SK-N-SH (cell line): ENCODE data around the gene CPNE4. TPM values are rescaled to one million over a fixed set of nuclear protein-coding genes. Genes with fewer than 3 reads are reported as not detected.

ENCODE experiments used
- CTCF ChIA-PET: fragments of 300-600, 350-600 bp; formaldehyde crosslinking; extraction: SDS; loops from one replicate; lab custom pipeline; 2021; lab: Yijun Ruan, JAX
- POLR2A ChIA-PET: fragments of 350-600 bp; sonication (Branson Sonifier 250); formaldehyde crosslinking; extraction: SDS; loops from one replicate; lab custom pipeline; 2020; ENCODE audit warnings: antibody characterized with exemption, inconsistent platforms; lab: Yijun Ruan, JAX
- DNase-seq: peaks from one replicate; pipeline ENCODE4 v3.0.0; 2012
- H2AFZ ChIP-seq: fragments of 200-600 bp; sonication (generic); 2 replicates; pipeline ENCODE4 v1.8.1; 2016; ENCODE audit warnings: antibody characterized with exemption, mild to moderate bottlenecking, low read depth
- H3F3A ChIP-seq: fragments of 200-600 bp; sonication (generic); replicated peaks from 2 replicates; pipeline ENCODE3; 2016; ENCODE audit warnings: antibody characterized with exemption, mild to moderate bottlenecking; ENCODE audit not compliant: insufficient read depth
- H3K27ac ChIP-seq, 2 experiments: fragments of 200-500 bp in 1 of 2; fragments of 200-600 bp in 1 of 2; sonication (Bioruptor generic) in 1 of 2; sonication (generic), shearing (Covaris generic) in 1 of 2; 2 replicates each; pipeline versions ENCODE4 v1.5.1 to v1.6.1; 2014 to 2016; ENCODE audit warnings: low read depth in 2 of 2, inconsistent platforms in 1 of 2, low read length in 1 of 2, mild to moderate bottlenecking in 1 of 2, mixed read lengths in 1 of 2
- H3K27me3 ChIP-seq: fragments of 200-600 bp; sonication (generic), shearing (Covaris generic); 2 replicates; pipeline ENCODE4 v1.6.1; 2016; ENCODE audit warnings: mixed run types; ENCODE audit not compliant: insufficient read depth
- H3K36me3 ChIP-seq, 2 experiments: fragments of 200-500 bp in 1 of 2; fragments of 200-600 bp in 1 of 2; sonication (Bioruptor generic) in 1 of 2; sonication (generic) in 1 of 2; replicated peaks in 1 of 2; 2 replicates each; pipeline versions ENCODE3 to v1.5.1; 2014 to 2016; ENCODE audit warnings: low read length in 1 of 2, mild to moderate bottlenecking in 1 of 2; ENCODE audit not compliant: insufficient read depth in 2 of 2, control insufficient read depth in 1 of 2
- H3K4me1 ChIP-seq, 2 experiments: fragments of 200-500 bp in 1 of 2; fragments of 200-600 bp in 1 of 2; sonication (Bioruptor generic) in 1 of 2; sonication (generic), shearing (Covaris generic) in 1 of 2; 2 replicates each; pipeline versions ENCODE4 v1.5.1 to v1.6.1; 2014 to 2016; ENCODE audit warnings: low read depth in 1 of 2, low read length in 1 of 2, mixed run types in 1 of 2; ENCODE audit not compliant: insufficient read depth in 2 of 2, control insufficient read depth in 1 of 2
- H3K4me2 ChIP-seq: fragments of 200-600 bp; sonication (generic), shearing (Covaris generic); 2 replicates; pipeline ENCODE4 v1.6.1; 2017; ENCODE audit warnings: mixed run types
- H3K4me3 ChIP-seq, 2 experiments: fragments of 200-500 bp in 1 of 2; fragments of 200-600 bp in 1 of 2; sonication (Bioruptor generic) in 1 of 2; sonication (generic), shearing (Covaris generic) in 1 of 2; 2 replicates each; pipeline versions ENCODE4 v1.5.1 to v1.8.1; 2014 to 2016; ENCODE audit warnings: low read depth in 2 of 2, inconsistent platforms in 1 of 2, low read length in 1 of 2, mild to moderate bottlenecking in 1 of 2, mixed read lengths in 1 of 2, moderate library complexity in 1 of 2
- H3K79me2 ChIP-seq: fragments of 200-600 bp; sonication (generic); 2 replicates; pipeline ENCODE4 v1.8.1; 2017; ENCODE audit warnings: mild to moderate bottlenecking; ENCODE audit not compliant: insufficient read depth
- H3K9ac ChIP-seq: fragments of 200-600 bp; sonication (generic); 2 replicates; pipeline ENCODE4 v1.6.1; 2017; ENCODE audit warnings: mixed run types
- H3K9me2 ChIP-seq: fragments of 200-600 bp; sonication (generic); 2 replicates; pipeline ENCODE4 v1.6.1; 2017; ENCODE audit warnings: mixed run types
- H3K9me3 ChIP-seq: fragments of 200-600 bp; sonication (generic); 2 replicates; pipeline ENCODE4 v1.6.1; 2017; ENCODE audit warnings: mixed run types, mild to moderate bottlenecking, moderate library complexity
- H4K20me1 ChIP-seq: fragments of 200-600 bp; sonication (generic); 2 replicates; pipeline ENCODE4 v1.6.1; 2017; ENCODE audit warnings: mild to moderate bottlenecking, mixed run types; ENCODE audit not compliant: insufficient read depth
- CHD2 ChIP-seq: fragments of 150-350 bp; IDR thresholded peaks from 2 replicates; pipeline ENCODE4 v1.6.1; 2018; ENCODE audit warnings: low read length; ENCODE audit not compliant: partially characterized antibody
- CTCF ChIP-seq: fragments of 200-600 bp; sonication (generic); IDR thresholded peaks from 2 replicates; pipeline ENCODE4 v1.6.1; 2017; ENCODE audit warnings: antibody characterized with exemption, mild to moderate bottlenecking, moderate library complexity
- ELF1 ChIP-seq: IDR thresholded peaks from 2 replicates; pipeline ENCODE4 v1.4.0; 2012
- FOSL2 ChIP-seq: IDR thresholded peaks from 2 replicates; pipeline ENCODE4 v1.4.0; 2012; ENCODE audit warnings: low read depth, mild to moderate bottlenecking, moderate library complexity, borderline replicate concordance
- FOXJ3 ChIP-seq: sonication (generic); formaldehyde crosslinking; IDR thresholded peaks from 2 replicates; pipeline ENCODE4 v1.5.1; 2020; ENCODE audit warnings: mild to moderate bottlenecking, missing genetic modification reagents
- FOXM1 ChIP-seq: IDR thresholded peaks from 2 replicates; pipeline ENCODE4 v1.4.0; 2012; ENCODE audit warnings: low read depth, mild to moderate bottlenecking
- GABPA ChIP-seq: IDR thresholded peaks from 2 replicates; pipeline ENCODE4 v1.4.0; 2012; ENCODE audit warnings: low read depth, mild to moderate bottlenecking
- GATA2 ChIP-seq: sonication (generic); formaldehyde crosslinking; IDR thresholded peaks from 2 replicates; pipeline ENCODE4 v1.5.0; 2020; ENCODE audit warnings: mild to moderate bottlenecking, missing genetic modification reagents
- MEF2A ChIP-seq: IDR thresholded peaks from 2 replicates; pipeline ENCODE4 v1.4.0; 2012; ENCODE audit warnings: low read depth, borderline replicate concordance
- MXI1 ChIP-seq: IDR thresholded peaks from 2 replicates; pipeline ENCODE4 v1.6.1; 2012; ENCODE audit warnings: mild to moderate bottlenecking, low read depth, low read length, improper control_type of control experiment
- POLR2AphosphoS5 ChIP-seq: IDR thresholded peaks from 2 replicates; pipeline ENCODE4 v1.6.1; 2012; ENCODE audit warnings: low read depth, low read length
- RCOR1 ChIP-seq: fragments of 150-350 bp; IDR thresholded peaks from 2 replicates; pipeline ENCODE4 v1.6.1; 2017; ENCODE audit warnings: antibody characterized with exemption, low read length
- SMC3 ChIP-seq: IDR thresholded peaks from 2 replicates; pipeline ENCODE4 v1.6.1; 2012; ENCODE audit warnings: low read depth, low read length, improper control_type of control experiment
- TCF12 ChIP-seq: IDR thresholded peaks from 2 replicates; pipeline ENCODE4 v1.4.0; 2012
- USF2 ChIP-seq: fragments of 150-350 bp; IDR thresholded peaks from 2 replicates; pipeline ENCODE4 v1.6.1; 2017; ENCODE audit warnings: antibody characterized with exemption, low read length, low read depth, borderline replicate concordance
- YY1 ChIP-seq: IDR thresholded peaks from 2 replicates; pipeline ENCODE4 v1.4.0; 2012; ENCODE audit warnings: low read depth, mild to moderate bottlenecking
- ZBTB33 ChIP-seq: IDR thresholded peaks from 2 replicates; pipeline ENCODE4 v1.4.0; 2012; ENCODE audit warnings: low read depth, borderline replicate concordance
- WGBS: methylation state at CpG from one replicate; pipeline ENCODE4 v1.1.6; 2017; ENCODE audit warnings: low lambda C conversion rate; 5-methylcytosine and 5-hydroxymethylcytosine counted together
- polyA plus RNA-seq, 3 experiments: library from polyadenylated mRNA; depleted of rRNA; stranded (reverse); fragments of >200 nt; gene quantifications; 2 replicates each; pipeline ENCODE4 v1.2.3, GENCODE V29; 2012
- TF ChIP-seq, protein P1 (sequence below): IDR thresholded peaks from 2 replicates; pipeline ENCODE4 v1.4.0; 2012; ENCODE audit warnings: low read depth, borderline replicate concordance
- TF ChIP-seq, protein P2 (sequence below): IDR thresholded peaks from 2 replicates; pipeline ENCODE4 v1.4.0; 2012; ENCODE audit warnings: low read depth

Gene CPNE4
- polyA plus RNA-seq, 1 of the 3 experiments (the other 2 are of a cell fraction): not detected

- Histone ChIP-seq H3K9me2 (no peaks in the 10 kb centered on the region), H3F3A (no peaks in the 10 kb centered on the region), H2AFZ (no peak overlapping the region), H3K36me3 (no peaks in the 10 kb centered on the region), H3K79me2 (no peaks in the 10 kb centered on the region), H3K4me1 (peaks cover 0 to 3% of the 10 kb centered on the region in 2 experiments; a peak in 2 of 4 replicates), H3K27me3 (no peaks in the 10 kb centered on the region), H3K27ac (no peak overlapping the region), H3K4me2 (no peak overlapping the region), H3K9ac (no peak overlapping the region), H3K4me3 (no peak overlapping the region), H3K9me3 (no peaks in the 10 kb centered on the region), H4K20me1 (no peaks in the 10 kb centered on the region)
- POLR2A ChIA-PET: no interaction called here
- no peak for DNase-seq
- 66% methylated on average over 2 of the region's 2 CpGs for WGBS
- CTCF ChIA-PET: interaction anchor here (1.0 to 3.4 kb wide), 5 partner anchors 188 to 491 kb away, joined by 3 to 8 read pairs (median 3); partner anchors contain the start of gene CPNE4
- no peak for TF ChIP-seq TCF12
- TF ChIP-seq FOXM1: no peak
- no peak for TF ChIP-seq GABPA
- no peak for TF ChIP-seq USF2
- TF ChIP-seq CTCF: no peak
- no peak for TF ChIP-seq POLR2AphosphoS5
- TF ChIP-seq, protein P1, sequence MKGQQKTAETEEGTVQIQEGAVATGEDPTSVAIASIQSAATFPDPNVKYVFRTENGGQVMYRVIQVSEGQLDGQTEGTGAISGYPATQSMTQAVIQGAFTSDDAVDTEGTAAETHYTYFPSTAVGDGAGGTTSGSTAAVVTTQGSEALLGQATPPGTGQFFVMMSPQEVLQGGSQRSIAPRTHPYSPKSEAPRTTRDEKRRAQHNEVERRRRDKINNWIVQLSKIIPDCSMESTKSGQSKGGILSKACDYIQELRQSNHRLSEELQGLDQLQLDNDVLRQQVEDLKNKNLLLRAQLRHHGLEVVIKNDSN: no peak
- no peak for TF ChIP-seq SMC3
- no peak for TF ChIP-seq GATA2 (CRISPR knock-in tag)
- no peak for TF ChIP-seq RCOR1
- no peak for TF ChIP-seq FOSL2
- TF ChIP-seq, protein P2, sequence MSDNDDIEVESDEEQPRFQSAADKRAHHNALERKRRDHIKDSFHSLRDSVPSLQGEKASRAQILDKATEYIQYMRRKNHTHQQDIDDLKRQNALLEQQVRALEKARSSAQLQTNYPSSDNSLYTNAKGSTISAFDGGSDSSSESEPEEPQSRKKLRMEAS: no peak
- TF ChIP-seq ZBTB33: no peak
- no peak for TF ChIP-seq MXI1
- TF ChIP-seq MEF2A: no peak
- TF ChIP-seq YY1: no peak
- TF ChIP-seq CHD2: no peak
- TF ChIP-seq FOXJ3 (CRISPR knock-in tag): no peak
- no peak for TF ChIP-seq ELF1
Observed at GRCh38 chr3:131544557-131544956, 490.3 kb downstream of the CPNE4 start.
